ENCODE measurements around the gene UQCRFS1. TPM values are rescaled to one million over a fixed set of nuclear protein-coding genes. Genes with fewer than 3 reads are reported as not detected.

Gene UQCRFS1
- total RNA-seq, 1 experiment from 2014 or later, result 43.4 TPM

- Mint-ChIP-seq H3K27me3 (ENCODE audit: unreplicated experiment) (peaks cover 53% of the 10 kb centered on the region), H3K27ac (ENCODE audit: unreplicated experiment) (no peak overlapping the region), H3K36me3 (ENCODE audit: insufficient read depth, unreplicated experiment) (no peaks in the 10 kb centered on the region), H3K4me1 (ENCODE audit: low read depth, unreplicated experiment) (no peaks in the 10 kb centered on the region), H3K4me3 (ENCODE audit: low read depth, unreplicated experiment) (no peak overlapping the region), H3K9me3 (ENCODE audit: low read depth, unreplicated experiment) (no peaks in the 10 kb centered on the region)
- CTCF ChIA-PET, result interaction anchor here (0.6 kb wide), 1 partner anchor 341 kb away, joined by 3 read pairs; no protein-coding TSS in a partner anchor
- intact Hi-C loops (cut with micrococcal nuclease; ENCODE audit: unreplicated experiment), result no loop called here
- TF ChIP-seq CTCF (IDR thresholded peaks at IDR 0.05; ENCODE audit: unreplicated experiment), result no peak
- no TSS peak for BruUV-seq (replicated peaks)
- DNase-seq, result no peak
Observed at GRCh38 chr19:29245215-29245614, 32.3 kb upstream of the UQCRFS1 start.

GRCh38 chr19:29241324-29241723 is 28.4 kb upstream of the UQCRFS1 start:
- no peak overlapping the region for H3K4me3 Mint-ChIP-seq (ENCODE audit: low read depth, unreplicated experiment)
- H3K27me3 Mint-ChIP-seq (ENCODE audit: unreplicated experiment), result peaks cover 41% of the 10 kb centered on the region
- H3K9me3 Mint-ChIP-seq (ENCODE audit: low read depth, unreplicated experiment), result no peaks in the 10 kb centered on the region
- H3K36me3 Mint-ChIP-seq (ENCODE audit: insufficient read depth, unreplicated experiment), result no peaks in the 10 kb centered on the region
- no peak overlapping the region for H3K27ac Mint-ChIP-seq (ENCODE audit: unreplicated experiment)
- no peak for TF ChIP-seq CTCF (IDR thresholded peaks at IDR 0.05; ENCODE audit: unreplicated experiment)
- no peaks in the 10 kb centered on the region for H3K4me1 Mint-ChIP-seq (ENCODE audit: low read depth, unreplicated experiment)
- intact Hi-C loops (cut with micrococcal nuclease; ENCODE audit: unreplicated experiment), result no loop called here
- DNase-seq, result no peak
- CTCF ChIA-PET, result no interaction called here
- no TSS peak for BruUV-seq (replicated peaks)

DNA sequence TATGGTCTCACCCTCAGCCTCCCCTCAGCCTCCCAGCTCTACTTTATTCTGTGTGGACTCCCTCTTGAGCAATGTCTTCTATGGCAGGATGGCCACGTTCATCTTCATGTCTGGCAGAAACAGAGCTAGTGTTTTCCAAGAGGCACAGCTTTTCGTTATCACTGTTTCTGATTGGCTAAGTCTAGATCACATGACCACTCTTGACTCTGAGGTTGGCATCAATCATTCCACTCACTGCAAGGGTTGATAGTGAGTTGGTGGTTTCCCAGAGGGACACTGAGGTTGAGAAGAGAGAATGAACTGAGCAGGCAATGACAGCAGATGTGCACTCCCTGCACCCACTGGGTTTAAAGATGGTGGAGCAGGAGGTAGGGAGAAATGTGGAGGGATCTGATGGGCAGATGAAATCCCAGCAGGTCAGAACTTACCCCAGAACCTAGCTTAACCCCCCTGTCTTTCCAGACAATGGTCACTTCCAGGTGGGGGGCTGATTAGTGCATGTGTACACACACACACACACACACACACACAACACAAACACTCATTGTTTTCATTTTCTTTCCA is 26.3 kb upstream of the UQCRFS1 start:
- H3K4me3 Mint-ChIP-seq (ENCODE audit: low read depth, unreplicated experiment), result no peak overlapping the region
- peaks cover 61% of the 10 kb centered on the region for H3K27me3 Mint-ChIP-seq (ENCODE audit: unreplicated experiment)
- H3K27ac Mint-ChIP-seq (ENCODE audit: unreplicated experiment), result no peak overlapping the region
- peaks cover under 1% of the 10 kb centered on the region for H3K9me3 Mint-ChIP-seq (ENCODE audit: low read depth, unreplicated experiment)
- H3K36me3 Mint-ChIP-seq (ENCODE audit: insufficient read depth, unreplicated experiment), result no peaks in the 10 kb centered on the region
- CTCF ChIA-PET, result interaction anchor here (0.6 kb wide), 1 partner anchor 25 kb away, joined by 5 read pairs; no protein-coding TSS in a partner anchor
- DNase-seq, result no peak
- BruUV-seq (replicated peaks), result no TSS peak
- intact Hi-C loops (cut with micrococcal nuclease; ENCODE audit: unreplicated experiment), result no loop called here
- H3K4me1 Mint-ChIP-seq (ENCODE audit: low read depth, unreplicated experiment), result no peaks in the 10 kb centered on the region
- TF ChIP-seq CTCF (IDR thresholded peaks at IDR 0.05; ENCODE audit: unreplicated experiment), result no peak

- peaks cover 39% of the 10 kb centered on the region for H3K27me3 Mint-ChIP-seq (ENCODE audit: unreplicated experiment)
Observed at GRCh38 chr19:29233591-29233990, 20.6 kb upstream of the UQCRFS1 start.

More at GRCh38 chr19:29233591-29233990, 20.6 kb upstream of the UQCRFS1 start:
- no TSS peak for BruUV-seq (replicated peaks)
- intact Hi-C loops (cut with micrococcal nuclease; ENCODE audit: unreplicated experiment), result no loop called here
- Mint-ChIP-seq H3K9me3 (ENCODE audit: low read depth, unreplicated experiment) (peaks cover 2% of the 10 kb centered on the region), H3K36me3 (ENCODE audit: insufficient read depth, unreplicated experiment) (no peaks in the 10 kb centered on the region), H3K27ac (ENCODE audit: unreplicated experiment) (no peak overlapping the region), H3K4me1 (ENCODE audit: low read depth, unreplicated experiment) (no peaks in the 10 kb centered on the region), H3K4me3 (ENCODE audit: low read depth, unreplicated experiment) (no peak overlapping the region)
- DNase-seq, result no peak
- CTCF ChIA-PET, result no interaction called here
- no peak for TF ChIP-seq CTCF (IDR thresholded peaks at IDR 0.05; ENCODE audit: unreplicated experiment)
